ENCODE data around the gene LYZ.

- TF ChIP-seq POLR2AphosphoS5 (IDR thresholded peaks at IDR 0.05; ENCODE audit: low read depth, low read length) (no peak), POLR2A (IDR thresholded peaks at IDR 0.05; ENCODE audit: low read depth, low read length) (no peak), TAF1 (IDR thresholded peaks at IDR 0.05; ENCODE audit: low read depth, low read length) (no peak), PAX5 (IDR thresholded peaks at IDR 0.05; ENCODE audit: insufficient read depth, low read length, severe bottlenecking) (no peak), POU2F2 (IDR thresholded peaks at IDR 0.05; ENCODE audit: low read depth, low read length) (no peak), SPI1 (IDR thresholded peaks at IDR 0.05; ENCODE audit: low read depth, low read length) (no peak)
These were observed 9.2 kb upstream of the LYZ start for GRCh38 chr12:69338936-69339335.

Data from GM12891 (cell line).